ENCODE data around the gene ACRV1.

ACRV1 gene

DNA sequence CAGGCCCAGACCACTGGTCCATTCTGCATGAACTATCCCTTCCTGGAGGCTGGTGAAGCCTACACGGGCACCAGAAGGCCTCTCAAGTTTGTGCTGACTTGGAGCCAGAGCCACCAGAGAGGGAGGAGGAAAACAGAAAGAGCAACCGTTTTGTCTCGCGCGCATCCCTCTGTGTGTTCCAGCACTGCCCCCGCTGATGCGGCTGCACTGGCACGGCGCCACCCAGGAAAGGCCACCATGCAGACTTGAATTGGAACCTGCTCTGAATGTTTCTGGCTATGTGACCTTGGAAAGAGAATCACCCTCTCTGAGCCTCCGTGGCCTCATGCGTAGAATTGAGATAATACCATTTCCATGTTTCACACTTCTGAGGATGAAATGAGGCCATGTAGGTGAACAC lies 7.4 kb upstream of the ACRV1 start:
- DNase-seq (ENCODE audit: low spot score in 2 of 2) (no peak), ATAC-seq (replicated peaks; ENCODE audit: extremely low read depth, poor library complexity, severe bottlenecking) (no peak)
- Mint-ChIP-seq H3K4me1 (no peaks in the 10 kb centered on the region), H3K9me3 (no peaks in the 10 kb centered on the region), H3K27ac (ENCODE audit: low read depth) (no peak overlapping the region), H3K36me3 (ENCODE audit: insufficient read depth) (peaks cover 2% of the 10 kb centered on the region), H3K27me3 (no peaks in the 10 kb centered on the region), H3K4me3 (no peak overlapping the region)

DNA sequence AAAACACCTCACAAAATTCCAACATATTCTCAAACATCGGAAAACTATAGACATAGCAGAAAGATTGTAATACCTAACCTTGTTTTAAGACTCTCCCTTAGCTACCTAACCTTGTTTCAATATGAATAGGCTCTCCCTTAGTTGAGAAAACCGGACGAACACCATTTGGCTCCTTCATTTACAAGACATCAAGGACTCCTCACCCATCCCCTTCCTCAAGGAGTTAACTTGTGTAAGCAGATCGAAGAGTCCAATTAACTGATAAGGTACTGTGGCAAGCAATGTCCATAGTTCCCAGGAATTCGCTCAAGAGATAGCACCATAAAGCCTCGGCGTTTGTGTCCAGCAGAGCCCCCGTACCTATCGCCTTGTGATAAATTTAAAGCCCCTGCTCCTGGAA lies 4.6 kb upstream of the ACRV1 start:
- H3K36me3 Mint-ChIP-seq (ENCODE audit: insufficient read depth): peaks cover 2% of the 10 kb centered on the region
- no peaks in the 10 kb centered on the region for H3K27me3 Mint-ChIP-seq
- H3K9me3 Mint-ChIP-seq: no peaks in the 10 kb centered on the region
- no peaks in the 10 kb centered on the region for H3K4me1 Mint-ChIP-seq
- ATAC-seq (replicated peaks; ENCODE audit: extremely low read depth, poor library complexity, severe bottlenecking): no peak
- no peak overlapping the region for H3K27ac Mint-ChIP-seq (ENCODE audit: low read depth)
- no peak for DNase-seq (ENCODE audit: low spot score in 2 of 2)
- no peak overlapping the region for H3K4me3 Mint-ChIP-seq

DNA sequence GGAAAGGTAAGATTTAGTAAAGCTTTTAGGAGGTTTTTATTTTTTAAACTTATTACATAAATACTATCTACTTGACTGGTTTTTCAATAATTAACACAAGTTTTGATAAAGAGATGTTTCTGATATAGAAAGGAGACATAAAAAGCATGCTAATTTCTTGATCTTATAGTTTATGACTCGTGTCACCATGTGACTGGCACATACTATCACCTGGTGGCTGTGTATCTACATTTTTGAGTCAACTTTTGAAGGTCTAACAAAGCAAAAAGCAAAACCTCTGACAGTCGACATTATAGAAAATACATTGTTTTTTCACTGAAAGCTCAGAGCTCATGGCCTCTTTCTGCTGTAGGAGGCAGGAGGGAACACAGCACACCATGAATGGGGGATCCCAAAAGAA lies 810 bp downstream of the ACRV1 start:
- Mint-ChIP-seq H3K27ac (ENCODE audit: low read depth) (no peak overlapping the region), H3K9me3 (no peaks in the 10 kb centered on the region), H3K36me3 (ENCODE audit: insufficient read depth) (peaks cover 2% of the 10 kb centered on the region), H3K4me1 (no peaks in the 10 kb centered on the region), H3K27me3 (no peaks in the 10 kb centered on the region), H3K4me3 (no peak overlapping the region)
- ATAC-seq (replicated peaks; ENCODE audit: extremely low read depth, poor library complexity, severe bottlenecking) (no peak), DNase-seq (ENCODE audit: low spot score in 2 of 2) (no peak)

DNA sequence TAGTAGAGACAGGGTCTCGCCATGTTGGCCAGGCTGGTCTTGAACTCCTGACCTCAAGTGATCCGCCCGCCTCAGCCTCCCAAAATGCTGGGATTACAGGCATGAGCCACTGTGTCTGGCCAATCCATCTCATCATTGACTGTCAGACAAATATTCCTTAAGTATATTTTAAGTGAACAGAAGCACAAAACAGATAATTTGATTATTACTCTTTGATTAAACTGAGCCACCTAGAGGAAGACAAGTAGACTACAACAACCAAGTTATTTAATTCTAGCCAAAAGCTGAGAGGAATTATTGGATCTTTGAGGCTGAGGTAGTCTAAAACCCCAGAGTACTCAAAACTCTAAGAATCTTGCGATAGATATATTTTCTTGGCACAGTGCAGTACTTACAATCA lies 1.2 kb downstream of the ACRV1 start:
- no peaks in the 10 kb centered on the region for H3K9me3 Mint-ChIP-seq
- ATAC-seq (replicated peaks; ENCODE audit: extremely low read depth, poor library complexity, severe bottlenecking): no peak
- no peaks in the 10 kb centered on the region for H3K27me3 Mint-ChIP-seq
- no peaks in the 10 kb centered on the region for H3K4me1 Mint-ChIP-seq
- peaks cover 2% of the 10 kb centered on the region for H3K36me3 Mint-ChIP-seq (ENCODE audit: insufficient read depth)
- no peak overlapping the region for H3K27ac Mint-ChIP-seq (ENCODE audit: low read depth)
- no peak for DNase-seq (ENCODE audit: low spot score in 2 of 2)
- H3K4me3 Mint-ChIP-seq: no peak overlapping the region

DNA sequence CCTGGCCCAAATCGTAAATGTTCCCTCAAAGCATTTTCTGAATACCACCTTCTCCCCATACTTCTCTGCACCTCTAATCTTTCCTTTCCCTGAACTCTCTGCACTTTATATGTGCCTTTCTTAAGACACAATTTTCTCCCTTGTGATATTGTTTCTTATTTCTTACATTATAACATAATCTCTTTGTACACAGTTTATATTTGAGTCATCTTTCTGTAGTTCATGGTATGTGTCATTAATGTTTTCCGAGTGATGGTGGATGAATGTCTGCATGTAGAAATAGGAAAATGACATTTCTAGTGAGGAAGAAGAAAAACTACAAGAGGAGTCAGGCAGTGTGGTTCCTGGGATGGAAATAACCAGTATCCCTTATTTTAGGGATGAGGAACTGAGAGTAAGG lies 5.5 kb downstream of the ACRV1 start:
- Mint-ChIP-seq H3K27ac (ENCODE audit: low read depth) (no peak overlapping the region), H3K4me3 (no peak overlapping the region), H3K27me3 (no peaks in the 10 kb centered on the region), H3K9me3 (no peaks in the 10 kb centered on the region), H3K4me1 (no peaks in the 10 kb centered on the region), H3K36me3 (ENCODE audit: insufficient read depth) (no peaks in the 10 kb centered on the region)
- no peak for ATAC-seq (replicated peaks; ENCODE audit: extremely low read depth, poor library complexity, severe bottlenecking)
- no peak for DNase-seq (ENCODE audit: low spot score in 2 of 2)

DNA sequence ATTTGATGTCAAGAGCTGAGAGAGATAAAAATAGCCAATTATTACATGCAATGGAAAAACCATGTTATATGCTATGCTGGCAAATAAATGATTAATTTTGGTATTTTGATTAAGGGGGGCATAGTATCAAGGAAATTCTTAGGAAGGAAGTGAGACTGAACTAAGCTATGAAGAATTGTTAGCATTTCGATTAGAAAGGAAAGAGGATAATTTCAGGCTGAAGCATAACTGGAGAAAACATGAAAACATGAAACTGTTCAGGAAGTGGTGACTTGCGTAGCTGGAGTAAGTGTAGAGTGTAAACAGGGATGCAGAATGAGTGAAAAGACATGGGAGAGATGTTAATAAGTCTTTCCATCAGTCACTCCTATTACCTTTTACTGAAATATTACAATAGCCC lies 6.4 kb downstream of the ACRV1 start:
- H3K4me3 Mint-ChIP-seq: no peak overlapping the region
- H3K27me3 Mint-ChIP-seq: no peaks in the 10 kb centered on the region
- H3K4me1 Mint-ChIP-seq: no peaks in the 10 kb centered on the region
- no peak overlapping the region for H3K27ac Mint-ChIP-seq (ENCODE audit: low read depth)
- no peaks in the 10 kb centered on the region for H3K36me3 Mint-ChIP-seq (ENCODE audit: insufficient read depth)
- no peak for DNase-seq (ENCODE audit: low spot score in 2 of 2)
- H3K9me3 Mint-ChIP-seq: no peaks in the 10 kb centered on the region
- no peak for ATAC-seq (replicated peaks; ENCODE audit: extremely low read depth, poor library complexity, severe bottlenecking)

DNA sequence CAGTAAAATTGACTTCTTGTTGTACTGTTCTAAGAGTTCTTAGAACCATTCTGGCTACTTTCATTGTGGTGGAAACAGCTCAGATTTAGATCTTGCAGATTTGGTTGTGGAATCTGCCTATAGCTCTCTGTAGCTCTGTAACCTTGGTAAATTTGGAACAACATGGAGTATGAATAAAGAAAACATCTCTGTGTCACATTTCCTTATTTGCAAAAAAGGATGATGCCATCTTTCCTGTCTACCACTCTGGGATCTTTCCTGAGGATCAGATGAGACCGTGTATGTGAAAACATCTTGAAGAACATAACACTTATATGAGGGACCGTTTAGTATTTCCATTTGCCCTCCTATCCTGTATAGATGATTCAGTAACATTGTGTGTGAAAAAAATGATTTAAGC lies 9.1 kb downstream of the ACRV1 start:
- DNase-seq (ENCODE audit: low spot score in 2 of 2) (no peak), ATAC-seq (replicated peaks; ENCODE audit: extremely low read depth, poor library complexity, severe bottlenecking) (no peak)

DNA sequence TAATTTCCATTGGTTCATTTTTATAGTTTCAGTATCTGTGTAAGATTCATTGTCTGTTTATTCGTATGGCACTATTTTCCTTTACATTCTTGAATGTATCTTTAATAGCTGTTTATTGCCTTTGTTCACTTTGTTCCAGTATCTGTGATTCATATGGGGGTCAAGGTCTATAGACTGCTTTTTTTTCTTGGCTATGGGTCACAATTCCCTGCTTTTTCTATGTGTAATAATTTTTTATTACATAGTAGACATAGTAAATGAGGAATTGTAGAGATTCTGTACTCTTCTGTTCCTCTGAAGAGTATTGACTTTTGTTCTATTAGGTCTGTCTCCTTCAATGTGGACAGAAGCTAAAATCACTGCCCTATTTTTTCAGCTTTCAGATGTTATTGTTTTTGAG lies 10.5 kb downstream of the ACRV1 start:
- Mint-ChIP-seq H3K4me1 (no peaks in the 10 kb centered on the region), H3K36me3 (ENCODE audit: insufficient read depth) (no peaks in the 10 kb centered on the region), H3K27me3 (no peaks in the 10 kb centered on the region), H3K4me3 (no peak overlapping the region), H3K9me3 (peaks cover 5% of the 10 kb centered on the region), H3K27ac (ENCODE audit: low read depth) (no peak overlapping the region)
- ATAC-seq (replicated peaks; ENCODE audit: extremely low read depth, poor library complexity, severe bottlenecking) (no peak), DNase-seq (ENCODE audit: low spot score in 2 of 2) (no peak)

More for the DNA sequence above, 9.1 kb downstream of the ACRV1 start:
- Mint-ChIP-seq H3K4me3 (no peak overlapping the region), H3K27me3 (no peaks in the 10 kb centered on the region), H3K4me1 (no peaks in the 10 kb centered on the region), H3K9me3 (peaks cover 5% of the 10 kb centered on the region), H3K27ac (ENCODE audit: low read depth) (no peak overlapping the region), H3K36me3 (ENCODE audit: insufficient read depth) (no peaks in the 10 kb centered on the region)

DNA sequence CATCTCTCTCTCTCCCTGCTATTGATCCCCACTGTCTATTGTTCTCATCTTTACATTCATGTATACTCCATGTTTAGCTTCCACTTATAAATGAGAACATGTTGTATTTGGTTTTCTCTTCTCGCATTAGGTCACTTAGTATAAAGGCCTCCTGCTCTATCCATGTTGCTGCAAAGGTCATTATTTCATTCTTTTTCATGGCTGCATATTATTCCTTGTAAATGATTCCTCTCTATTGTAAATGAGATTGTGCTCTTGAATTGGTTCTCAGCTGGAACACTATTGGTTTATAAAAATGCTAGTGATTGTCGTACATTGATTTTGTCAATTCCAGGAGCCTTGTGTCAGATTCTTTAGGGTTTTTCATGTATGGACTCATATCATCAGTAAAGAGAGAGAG lies 13.5 kb downstream of the ACRV1 start:
- peaks cover 5% of the 10 kb centered on the region for H3K9me3 Mint-ChIP-seq
- H3K27me3 Mint-ChIP-seq: no peaks in the 10 kb centered on the region
- H3K4me3 Mint-ChIP-seq: no peak overlapping the region
- H3K27ac Mint-ChIP-seq (ENCODE audit: low read depth): no peak overlapping the region
- DNase-seq (ENCODE audit: low spot score in 2 of 2) (no peak), ATAC-seq (replicated peaks; ENCODE audit: extremely low read depth, poor library complexity, severe bottlenecking) (no peak)
- H3K36me3 Mint-ChIP-seq (ENCODE audit: insufficient read depth): no peaks in the 10 kb centered on the region
- no peaks in the 10 kb centered on the region for H3K4me1 Mint-ChIP-seq

DNA sequence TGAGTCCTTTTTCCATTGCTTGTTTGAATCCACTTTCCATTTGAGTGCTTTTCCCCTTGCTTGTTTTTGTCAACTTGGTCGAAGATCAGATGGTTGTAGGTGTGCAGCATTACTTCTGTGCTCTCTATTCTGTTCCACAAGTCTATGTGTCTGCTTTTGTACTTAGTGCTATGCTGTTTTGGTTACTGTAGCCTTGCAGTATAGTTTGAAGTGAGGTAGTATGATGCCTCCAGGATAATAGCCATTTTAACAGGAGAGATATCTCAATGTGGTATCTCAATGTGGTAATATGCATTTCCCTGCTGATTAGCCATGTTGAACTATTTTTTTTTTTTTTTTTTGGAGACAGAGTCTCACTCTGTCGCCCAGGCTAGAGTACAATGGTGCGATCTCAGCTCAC lies 16.7 kb downstream of the ACRV1 start:
- DNase-seq (ENCODE audit: low spot score in 2 of 2) (no peak), ATAC-seq (replicated peaks; ENCODE audit: extremely low read depth, poor library complexity, severe bottlenecking) (no peak)
- Mint-ChIP-seq H3K9me3 (peaks cover 5% of the 10 kb centered on the region), H3K27ac (ENCODE audit: low read depth) (no peak overlapping the region), H3K4me3 (no peak overlapping the region), H3K36me3 (ENCODE audit: insufficient read depth) (no peaks in the 10 kb centered on the region), H3K27me3 (no peaks in the 10 kb centered on the region), H3K4me1 (no peaks in the 10 kb centered on the region)

DNA sequence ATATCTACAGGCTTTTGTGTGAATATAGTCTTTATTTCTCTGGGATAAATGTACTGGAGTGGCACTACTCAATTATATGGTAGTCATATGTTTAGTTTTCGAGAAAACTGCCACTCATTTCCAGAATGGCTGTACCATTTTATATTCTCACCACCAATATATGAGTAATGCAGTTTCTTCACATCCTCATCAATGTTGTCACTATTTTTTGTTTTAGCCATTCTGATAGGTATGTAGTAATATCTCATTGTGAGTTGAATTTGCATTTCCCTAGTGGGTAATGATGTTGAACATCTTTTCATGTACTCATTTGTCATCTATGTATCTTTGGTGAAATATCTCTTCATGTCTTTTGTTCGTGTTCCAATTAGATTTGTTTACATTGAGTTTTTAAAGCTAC lies 18.0 kb downstream of the ACRV1 start:
- Mint-ChIP-seq H3K27ac (ENCODE audit: low read depth) (no peak overlapping the region), H3K9me3 (peaks cover 5% of the 10 kb centered on the region), H3K27me3 (no peaks in the 10 kb centered on the region), H3K4me3 (no peak overlapping the region), H3K36me3 (ENCODE audit: insufficient read depth) (no peaks in the 10 kb centered on the region), H3K4me1 (no peaks in the 10 kb centered on the region)
- ATAC-seq (replicated peaks; ENCODE audit: extremely low read depth, poor library complexity, severe bottlenecking) (no peak), DNase-seq (ENCODE audit: low spot score in 2 of 2) (no peak)

DNA sequence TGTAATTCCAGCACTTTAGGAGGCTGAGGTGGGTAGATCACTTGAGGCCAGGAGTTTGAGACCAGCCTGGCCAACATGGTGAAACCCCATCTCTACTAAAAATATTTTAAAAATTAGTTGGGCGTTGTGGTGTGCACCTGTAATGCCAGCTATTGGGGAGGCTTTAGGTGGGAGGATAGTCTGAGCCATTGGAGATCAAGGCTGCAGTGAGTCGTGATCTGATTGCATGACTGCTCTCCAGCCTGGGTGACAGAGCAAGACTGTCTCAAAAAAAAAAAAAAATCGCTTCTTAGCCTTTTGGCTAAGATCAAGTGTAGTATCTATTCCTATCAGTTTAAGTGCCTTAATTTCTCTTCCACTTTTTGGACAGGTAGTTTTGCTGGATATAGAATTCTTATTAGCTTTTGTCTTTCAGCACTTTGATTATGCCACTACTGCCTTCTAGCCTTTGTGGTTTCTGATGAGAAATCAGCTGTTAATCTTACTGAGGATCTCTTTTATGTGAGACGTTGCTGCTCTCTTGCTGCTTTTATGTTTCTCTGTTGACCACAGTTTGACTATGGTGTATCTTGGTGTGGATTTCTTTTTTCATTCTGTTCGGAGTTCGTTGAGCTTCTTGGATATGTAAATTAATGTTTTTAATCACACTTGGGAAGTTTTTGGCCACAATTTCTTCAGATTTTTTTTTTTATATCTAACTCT lies 31.0 kb downstream of the ACRV1 start:
- no peak for DNase-seq (ENCODE audit: low spot score in 2 of 2)

DNA sequence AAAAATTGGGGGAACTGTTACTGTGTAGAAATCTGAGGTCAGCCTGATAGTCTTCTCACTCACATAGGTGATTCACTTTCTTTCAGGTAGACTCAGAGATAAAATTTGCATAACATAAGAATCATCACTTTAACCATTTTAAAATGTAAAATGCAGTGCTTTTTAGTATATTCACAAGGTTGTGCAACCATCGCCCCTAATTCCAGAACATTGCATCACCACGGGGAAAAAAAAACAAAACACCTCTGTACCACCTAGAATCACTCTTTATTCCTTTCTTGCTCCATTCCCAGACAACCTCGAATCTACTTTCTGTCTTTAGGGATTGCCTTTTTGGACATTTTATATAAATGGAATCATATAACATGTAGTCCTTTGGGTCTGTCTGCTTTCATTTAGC lies 34.8 kb downstream of the ACRV1 start:
- Mint-ChIP-seq H3K4me1 (peaks cover 8% of the 10 kb centered on the region), H3K27ac (ENCODE audit: low read depth) (no peak overlapping the region), H3K36me3 (ENCODE audit: insufficient read depth) (peaks cover 1% of the 10 kb centered on the region), H3K9me3 (no peaks in the 10 kb centered on the region), H3K27me3 (no peaks in the 10 kb centered on the region), H3K4me3 (no peak overlapping the region)
- DNase-seq (ENCODE audit: low spot score in 2 of 2) (no peak), ATAC-seq (replicated peaks; ENCODE audit: extremely low read depth, poor library complexity, severe bottlenecking) (no peak)

More for the DNA sequence above, 31.0 kb downstream of the ACRV1 start:
- Mint-ChIP-seq H3K36me3 (ENCODE audit: insufficient read depth) (no peaks in the 10 kb centered on the region), H3K4me1 (peaks cover 8% of the 10 kb centered on the region), H3K27ac (ENCODE audit: low read depth) (peak overlapping the region; percentile 47), H3K4me3 (no peak overlapping the region), H3K9me3 (no peaks in the 10 kb centered on the region), H3K27me3 (no peaks in the 10 kb centered on the region)
- ATAC-seq (replicated peaks; ENCODE audit: extremely low read depth, poor library complexity, severe bottlenecking): no peak

DNA sequence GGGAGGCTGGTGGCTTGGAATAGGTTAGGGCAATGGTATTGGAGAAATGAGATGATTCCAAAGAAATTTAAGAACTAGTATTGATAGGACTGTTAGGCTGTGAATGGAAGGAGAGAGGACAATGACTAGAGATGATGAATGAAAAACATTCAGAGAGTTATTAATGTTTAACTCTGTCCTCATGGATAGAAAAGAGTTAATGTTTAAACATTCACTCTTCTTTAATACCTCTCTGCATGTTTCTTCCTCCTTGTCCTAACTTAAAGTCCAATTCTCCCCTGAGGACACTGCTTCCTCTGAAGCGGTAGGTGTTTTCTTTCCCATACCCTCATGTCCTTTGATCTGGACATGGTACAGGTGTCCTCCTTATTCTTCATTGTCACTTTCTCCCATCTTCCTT lies 42.3 kb downstream of the ACRV1 start:
- no peak for DNase-seq (ENCODE audit: low spot score in 2 of 2)
- Mint-ChIP-seq H3K27ac (ENCODE audit: low read depth) (no peak overlapping the region), H3K4me3 (no peak overlapping the region), H3K27me3 (no peaks in the 10 kb centered on the region), H3K36me3 (ENCODE audit: insufficient read depth) (peaks cover 9% of the 10 kb centered on the region), H3K9me3 (no peaks in the 10 kb centered on the region), H3K4me1 (no peaks in the 10 kb centered on the region)
- no peak for ATAC-seq (replicated peaks; ENCODE audit: extremely low read depth, poor library complexity, severe bottlenecking)

All from central memory CD8-positive, alpha-beta T cell (primary cell).